ENCODE data around the gene KRTAP5-6. TPM values are rescaled to one million over a fixed set of nuclear protein-coding genes. Genes with fewer than 3 reads are reported as not detected.

Gene KRTAP5-6
- total RNA-seq, 2 experiments from 2014 or later: not detected

Other genes with a start within 250 kb of the KRTAP5-6 start
- 10 to 100 TPM; 34.1 to 34.7 TPM for gene MOB2, start 210.4 kb upstream of the KRTAP5-6 start, total RNA-seq
- 1 to 10 TPM in 1 of 2 experiments, under 1 TPM in 1; 0.50 to 1.1 TPM for gene DUSP8, start 124.9 kb upstream of the KRTAP5-6 start, total RNA-seq
- gene KRTAP5-1, start 111.9 kb upstream of the KRTAP5-6 start, total RNA-seq: not detected
- gene KRTAP5-2, start 98.9 kb upstream of the KRTAP5-6 start, total RNA-seq: not detected
- gene KRTAP5-3, start 88.7 kb upstream of the KRTAP5-6 start, total RNA-seq: not detected
- not detected for gene KRTAP5-4, start 75.1 kb upstream of the KRTAP5-6 start, total RNA-seq
- gene KRTAP5-5, start 67.4 kb upstream of the KRTAP5-6 start, total RNA-seq: not detected
- 1 to 10 TPM in 1 of 2 experiments, under 1 TPM in 1; 0.96 to 1.3 TPM for gene IFITM10, start 53.4 kb downstream of the KRTAP5-6 start, total RNA-seq
- gene CTSD, start 66.7 kb downstream of the KRTAP5-6 start, total RNA-seq: 100 to 1,000 TPM; 133 to 165 TPM
- not detected for gene SYT8, start 137.8 kb downstream of the KRTAP5-6 start, total RNA-seq
- 1 to 10 TPM in 1 of 2 experiments, not detected in 1; 1.0 TPM for gene TNNI2, start 141.8 kb downstream of the KRTAP5-6 start, total RNA-seq
- 100 to 1,000 TPM; 574 to 702 TPM for gene LSP1, start 155.9 kb downstream of the KRTAP5-6 start, total RNA-seq
- not detected for gene PRR33, start 194.7 kb downstream of the KRTAP5-6 start, total RNA-seq
- gene TNNT3, start 222.5 kb downstream of the KRTAP5-6 start, total RNA-seq: 1 to 10 TPM; 1.1 to 7.6 TPM